CD4-positive, alpha-beta T cell (primary cell): ENCODE results near the gene KLHL5. TPM values are rescaled to one million over a fixed set of nuclear protein-coding genes. Genes with fewer than 3 reads are reported as not detected.

Source experiments
- ATAC-seq: fragments of 200-7000 bp; cut with Tn5 transposase; one replicate; pipeline ENCODE4 v1.10.0; 2022; ENCODE audit warnings: mild to moderate bottlenecking; ENCODE audit not compliant: poor library complexity
- CTCF ChIA-PET: fragments of 350-600 bp; sonication (Branson Sonifier 250); formaldehyde crosslinking; loops from one replicate; lab custom pipeline; 2021; ENCODE audit warnings: antibody characterized with exemption, inconsistent platforms; lab: Charles Lee
- POLR2A ChIA-PET: fragments of 350-600 bp; sonication (Branson Sonifier 250); formaldehyde crosslinking; loops from one replicate; lab custom pipeline; 2021; ENCODE audit warnings: antibody characterized with exemption, inconsistent platforms; lab: Charles Lee
- DNase-seq, 14 experiments: peaks; one replicate each; pipeline ENCODE4 v3.0.0-alpha.2; 2013 to 2020; ENCODE audit warnings: mixed read lengths in 2 of 14
- H3K27ac ChIP-seq, 2 donors: one replicate each; pipeline versions ENCODE4 v1.5.1 to v1.7.0; 2013; ENCODE audit warnings: low read length in 2 of 2, low read depth in 1 of 2, mild to moderate bottlenecking in 1 of 2
- H3K27me3 ChIP-seq, 2 experiments: 1 replicate in 1 of 2; 2 replicates in 1 of 2; pipeline versions ENCODE4 v1.6.1 to v1.7.0; 2013; ENCODE audit warnings: low read length in 2 of 2, control low read depth in 1 of 2, mild to moderate bottlenecking in 1 of 2, moderate library complexity in 1 of 2; ENCODE audit not compliant: insufficient read depth in 2 of 2, control insufficient read depth in 1 of 2
- H3K36me3 ChIP-seq: one replicate; pipeline ENCODE4 v1.6.1; 2013; ENCODE audit warnings: low read length, control low read depth; ENCODE audit not compliant: insufficient read depth
- H3K4me1 ChIP-seq: one replicate; pipeline ENCODE4 v1.6.1; 2013; ENCODE audit warnings: low read length, control low read depth; ENCODE audit not compliant: insufficient read depth
- H3K4me3 ChIP-seq: one replicate; pipeline ENCODE4 v1.5.1; 2013; ENCODE audit warnings: mild to moderate bottlenecking, low read length, moderate library complexity
- H3K9me3 ChIP-seq, 2 experiments: 1 replicate in 1 of 2; 2 replicates in 1 of 2; pipeline versions ENCODE4 v1.6.1 to v1.7.0; 2013; ENCODE audit warnings: low read length in 2 of 2, mild to moderate bottlenecking in 2 of 2, control low read depth in 1 of 2, moderate library complexity in 1 of 2; ENCODE audit not compliant: control insufficient read depth in 1 of 2, insufficient read depth in 1 of 2
- H3K27ac Mint-ChIP-seq: one replicate; pipeline ENCODE4 v1.8.0; 2020; ENCODE audit warnings: mixed read lengths
- H3K27me3 Mint-ChIP-seq: one replicate; pipeline ENCODE4 v1.8.0; 2021; ENCODE audit warnings: mixed read lengths
- H3K36me3 Mint-ChIP-seq: one replicate; pipeline ENCODE4 v1.8.0; 2021; ENCODE audit warnings: low read depth, mixed read lengths
- H3K4me1 Mint-ChIP-seq: one replicate; pipeline ENCODE4 v1.8.0; 2021; ENCODE audit warnings: low read depth, mixed read lengths
- H3K4me3 Mint-ChIP-seq: one replicate; pipeline ENCODE4 v1.8.0; 2020; ENCODE audit warnings: mild to moderate bottlenecking, mixed read lengths
- H3K9me3 Mint-ChIP-seq: one replicate; pipeline ENCODE4 v1.8.0; 2020; ENCODE audit warnings: mixed read lengths
- CTCF ChIP-seq: fragments of 200-600 bp; IDR thresholded peaks from one replicate; pipeline ENCODE4 v1.8.0; 2022; ENCODE audit warnings: antibody characterized with exemption, mild to moderate bottlenecking
- intact Hi-C, 2 experiments: fragments of 100-400 bp; cut with DNase I in 1 of 2; cut with micrococcal nuclease in 1 of 2; formaldehyde crosslinking; loops; one replicate each; pipeline versions ENCODE4 v1.15.1 to v1.9.0; 2023 to 2025; cut with DNase I, micrococcal nuclease
- total RNA-seq, 174 experiments: library from RNA in 2 of 174; stranded (reverse) in 2 of 174; gene quantifications; one replicate each; pipeline ENCODE4 v1.2.3 and lab custom pipeline; 2021 to 2026

The KLHL5 gene
- total RNA-seq, 2 experiments from 2014 or later, result 17.7 to 18.6 TPM

- no peak overlapping the region for H3K27ac Mint-ChIP-seq
- peaks cover 10% of the 10 kb centered on the region for H3K4me1 Mint-ChIP-seq
- DNase-seq (no peak), ATAC-seq (no peak)
- intact Hi-C loops, result no loop called here
- Histone ChIP-seq H3K4me1 (no peaks in the 10 kb centered on the region), H3K36me3 (no peaks in the 10 kb centered on the region), H3K27ac (no peak overlapping the region), H3K9me3 (peaks cover 0 to 8% of the 10 kb centered on the region in 2 experiments), H3K27me3 (no peaks in the 10 kb centered on the region), H3K4me3 (no peak overlapping the region)
- ChIA-PET CTCF (no interaction called here), POLR2A (no interaction called here)
- no peak overlapping the region for H3K4me3 Mint-ChIP-seq
- no peak for TF ChIP-seq CTCF
- no peaks in the 10 kb centered on the region for H3K27me3 Mint-ChIP-seq
- peaks cover 49% of the 10 kb centered on the region for H3K36me3 Mint-ChIP-seq
- H3K9me3 Mint-ChIP-seq, result peaks cover 2% of the 10 kb centered on the region
Measured at GRCh38 chr4:39021631-39022030, 40.4 kb upstream of the KLHL5 start.

- no peak for DNase-seq
- Histone ChIP-seq H3K4me3 (no peak overlapping the region), H3K4me1 (peaks cover under 1% of the 10 kb centered on the region), H3K9me3 (peaks cover 0 to 5% of the 10 kb centered on the region in 2 experiments), H3K27me3 (no peaks in the 10 kb centered on the region), H3K27ac (no peak overlapping the region), H3K36me3 (no peaks in the 10 kb centered on the region)
- CTCF ChIA-PET, result interaction anchor here (1.4 kb wide), 1 partner anchor 24 kb away, joined by 4 read pairs; no protein-coding TSS in a partner anchor
- TF ChIP-seq CTCF, result no peak
- intact Hi-C loops, result no loop called here
- Mint-ChIP-seq H3K4me3 (no peak overlapping the region), H3K36me3 (peaks cover 46% of the 10 kb centered on the region), H3K27me3 (no peaks in the 10 kb centered on the region), H3K4me1 (peaks cover 12% of the 10 kb centered on the region), H3K9me3 (peaks cover 2% of the 10 kb centered on the region), H3K27ac (no peak overlapping the region)
- POLR2A ChIA-PET, result interaction anchor here (1.1 kb wide), 1 partner anchor 22 kb away, joined by 3 read pairs; no protein-coding TSS in a partner anchor
- no peak for ATAC-seq
Measured at GRCh38 chr4:39022241-39022640, 39.8 kb upstream of the KLHL5 start.

GRCh38 chr4:39023059-39023458, 39.0 kb upstream of the KLHL5 start:
- ATAC-seq, result no peak
- POLR2A ChIA-PET, result interaction anchor here (1.1 kb wide), 1 partner anchor 21 kb away, joined by 3 read pairs; no protein-coding TSS in a partner anchor
- peaks cover 8% of the 10 kb centered on the region for H3K4me1 ChIP-seq
- peaks cover 2% of the 10 kb centered on the region for H3K9me3 Mint-ChIP-seq
- no peak for DNase-seq
- no peak overlapping the region for H3K4me3 Mint-ChIP-seq
- peaks cover 39% of the 10 kb centered on the region for H3K36me3 Mint-ChIP-seq
- TF ChIP-seq CTCF, result no peak
- no peaks in the 10 kb centered on the region for H3K27me3 Mint-ChIP-seq
- intact Hi-C loops, result no loop called here
- no peak overlapping the region for H3K4me3 ChIP-seq
- no peaks in the 10 kb centered on the region for H3K27me3 ChIP-seq
- H3K27ac ChIP-seq, result no peak overlapping the region
- H3K4me1 Mint-ChIP-seq, result peaks cover 15% of the 10 kb centered on the region
- H3K27ac Mint-ChIP-seq, result no peak overlapping the region
- no peaks in the 10 kb centered on the region for H3K36me3 ChIP-seq
- CTCF ChIA-PET, result interaction anchor here (1.4 kb wide), 1 partner anchor 23 kb away, joined by 4 read pairs; no protein-coding TSS in a partner anchor
- peaks cover 0 to 4% of the 10 kb centered on the region in 2 experiments for H3K9me3 ChIP-seq
